Ishikawa (cell line): ENCODE data around the gene PRUNE2.
"Not testable (repeated sequence)": the region's sequence is repeated elsewhere in the genome, so short reads cannot be mapped to it uniquely, and the experiment has no call there.

Experiments used
- CEBPB ChIP-seq: IDR thresholded peaks from 2 replicates; pipeline ENCODE4 v1.6.1; 2012
- FOXM1 ChIP-seq: IDR thresholded peaks from 2 replicates; pipeline ENCODE4 v1.6.1; 2012; ENCODE audit warnings: low read depth, borderline replicate concordance
- MAX ChIP-seq: IDR thresholded peaks from 2 replicates; pipeline ENCODE4 v1.6.1; 2012
- REST ChIP-seq: IDR thresholded peaks from 2 replicates; pipeline ENCODE4 v1.6.1; 2012; ENCODE audit warnings: low read depth, mild to moderate bottlenecking

GRCh38 chr9:76665966-76666365 is 239.9 kb downstream of the PRUNE2 start:
- not testable (repeated sequence) for TF ChIP-seq MAX, REST, FOXM1, CEBPB
